ENCODE measurements around the gene GNG12.
"Not testable (repeated sequence)": the region's sequence is repeated elsewhere in the genome, so short reads cannot be mapped to it uniquely, and the experiment has no call there.

GNG12 gene

DNA sequence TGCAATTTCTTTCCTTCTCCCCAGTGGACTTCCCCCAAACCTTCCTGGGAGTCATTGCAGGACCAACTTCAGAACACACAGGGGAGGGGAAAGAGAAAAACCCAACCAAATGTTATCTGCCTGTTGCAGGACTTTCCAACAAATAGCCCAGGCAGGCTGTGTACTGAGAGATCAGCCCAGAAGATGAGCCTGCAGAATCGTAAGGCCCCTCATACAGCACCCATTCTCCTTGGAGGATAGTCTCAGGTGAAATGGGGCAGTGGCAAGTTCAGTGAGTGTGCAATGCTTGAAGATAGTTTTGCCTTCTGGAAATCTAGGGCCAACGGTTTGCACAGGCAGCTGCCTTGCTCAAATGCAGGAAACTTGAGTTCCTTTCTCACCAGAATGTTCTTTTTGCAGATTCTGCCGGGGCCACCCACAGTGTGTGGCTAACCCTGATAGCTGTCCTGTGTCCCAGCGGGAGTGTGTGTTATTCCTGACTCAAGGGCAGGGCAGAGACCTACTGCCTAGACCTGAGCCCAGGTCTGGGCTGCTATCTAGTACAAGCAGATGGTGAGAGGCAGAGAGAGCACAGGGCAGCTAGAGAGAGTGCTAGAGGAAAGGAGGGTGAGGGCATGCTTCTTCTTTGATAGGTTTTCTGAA lies 99.5 kb downstream of the GNG12 start:
- H3K27ac ChIP-seq = no peak overlapping the region
- TF ChIP-seq, protein P1, sequence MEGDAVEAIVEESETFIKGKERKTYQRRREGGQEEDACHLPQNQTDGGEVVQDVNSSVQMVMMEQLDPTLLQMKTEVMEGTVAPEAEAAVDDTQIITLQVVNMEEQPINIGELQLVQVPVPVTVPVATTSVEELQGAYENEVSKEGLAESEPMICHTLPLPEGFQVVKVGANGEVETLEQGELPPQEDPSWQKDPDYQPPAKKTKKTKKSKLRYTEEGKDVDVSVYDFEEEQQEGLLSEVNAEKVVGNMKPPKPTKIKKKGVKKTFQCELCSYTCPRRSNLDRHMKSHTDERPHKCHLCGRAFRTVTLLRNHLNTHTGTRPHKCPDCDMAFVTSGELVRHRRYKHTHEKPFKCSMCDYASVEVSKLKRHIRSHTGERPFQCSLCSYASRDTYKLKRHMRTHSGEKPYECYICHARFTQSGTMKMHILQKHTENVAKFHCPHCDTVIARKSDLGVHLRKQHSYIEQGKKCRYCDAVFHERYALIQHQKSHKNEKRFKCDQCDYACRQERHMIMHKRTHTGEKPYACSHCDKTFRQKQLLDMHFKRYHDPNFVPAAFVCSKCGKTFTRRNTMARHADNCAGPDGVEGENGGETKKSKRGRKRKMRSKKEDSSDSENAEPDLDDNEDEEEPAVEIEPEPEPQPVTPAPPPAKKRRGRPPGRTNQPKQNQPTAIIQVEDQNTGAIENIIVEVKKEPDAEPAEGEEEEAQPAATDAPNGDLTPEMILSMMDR (conservative IDR thresholded peaks at IDR 0.05) = no peak
- no peak for TF ChIP-seq ZFX (IDR thresholded peaks at IDR 0.05)

DNA sequence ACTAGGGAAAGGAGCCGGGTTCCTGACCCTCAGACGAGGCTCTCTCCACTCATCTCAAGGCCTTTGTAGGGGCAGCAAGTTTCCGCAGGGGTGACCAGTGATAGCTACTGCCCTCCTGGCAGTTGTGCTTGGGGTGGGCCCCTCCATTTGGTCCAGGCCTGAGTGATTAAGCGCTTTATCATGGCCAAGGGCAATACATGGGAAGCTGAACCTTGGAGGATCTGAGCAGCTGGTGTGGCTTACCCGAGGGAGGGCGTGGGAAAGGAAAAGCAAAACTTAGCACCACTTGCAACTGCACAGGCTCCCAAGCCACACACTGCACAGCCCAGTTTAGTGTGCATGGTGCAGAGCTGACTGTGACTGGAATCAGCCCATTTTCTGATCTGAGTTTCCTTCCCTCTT lies 100.5 kb downstream of the GNG12 start:
- no peak for TF ChIP-seq ZFX (IDR thresholded peaks at IDR 0.05)
- TF ChIP-seq, protein P1 (conservative IDR thresholded peaks at IDR 0.05) = no peak
- no peak overlapping the region for H3K27ac ChIP-seq

DNA sequence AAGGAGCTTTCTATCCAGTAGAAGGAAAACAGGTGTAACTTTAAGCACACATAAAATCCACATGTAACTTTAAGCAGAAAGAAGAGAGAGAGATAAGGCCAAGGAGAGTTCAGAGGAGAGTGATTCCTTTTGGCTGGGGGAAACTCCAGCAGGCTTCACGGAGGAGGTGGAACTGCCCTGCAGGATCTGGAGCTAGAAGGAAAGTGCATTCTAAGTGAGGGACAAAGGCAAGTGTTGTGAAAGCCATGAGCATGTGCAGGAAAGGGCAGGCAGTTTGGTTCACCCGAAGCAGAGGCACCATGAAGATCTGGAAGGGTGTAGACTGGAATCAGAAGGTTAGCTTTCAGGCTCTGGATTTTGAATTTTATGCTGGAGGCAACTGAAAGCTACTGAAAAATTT lies 101.9 kb downstream of the GNG12 start:
- no peak overlapping the region for H3K27ac ChIP-seq
- TF ChIP-seq, protein P1 (conservative IDR thresholded peaks at IDR 0.05) = no peak
- TF ChIP-seq ZFX (IDR thresholded peaks at IDR 0.05) = no peak

DNA sequence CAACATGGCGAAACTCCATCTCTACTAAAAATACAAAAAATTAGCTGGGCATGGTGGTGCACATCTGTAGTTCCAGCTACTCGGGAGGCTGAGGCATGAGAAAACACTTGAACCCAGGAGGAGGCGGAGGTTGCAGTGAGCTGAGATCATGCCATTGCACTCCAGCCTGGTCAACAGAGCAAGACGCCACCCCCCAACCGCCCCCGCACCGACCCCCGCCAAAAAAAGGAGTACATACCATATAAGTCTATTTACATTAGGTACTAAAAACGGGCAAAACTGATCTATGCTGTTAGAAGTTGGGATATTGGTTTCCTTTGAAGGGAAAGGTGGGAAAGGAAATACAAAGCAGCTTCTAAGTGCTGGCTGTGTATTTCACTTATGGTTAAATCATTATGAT lies 103.0 kb downstream of the GNG12 start:
- H3K27ac ChIP-seq = not testable (repeated sequence)

DNA sequence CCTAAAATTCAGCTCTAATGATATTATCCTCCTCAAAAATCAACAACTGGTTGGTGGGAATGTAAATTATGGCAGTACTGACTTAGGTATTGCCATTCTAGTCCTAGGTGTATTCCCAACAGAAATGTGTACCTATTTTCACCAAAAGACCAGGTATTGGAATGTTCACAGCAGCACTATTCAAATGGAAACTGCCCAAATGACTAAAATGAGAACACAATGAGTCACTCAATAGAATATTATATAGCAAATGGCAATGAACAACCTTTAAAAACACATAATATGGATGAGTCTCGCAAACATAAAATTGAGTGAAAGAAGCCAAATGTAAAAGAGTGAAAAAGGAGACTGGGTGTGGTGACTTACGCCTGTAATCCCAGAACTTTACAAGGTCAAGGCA lies 103.4 kb downstream of the GNG12 start:
- no peak for TF ChIP-seq ZFX (IDR thresholded peaks at IDR 0.05)
- TF ChIP-seq, protein P1 (conservative IDR thresholded peaks at IDR 0.05) = no peak
- H3K27ac ChIP-seq = no peak overlapping the region

DNA sequence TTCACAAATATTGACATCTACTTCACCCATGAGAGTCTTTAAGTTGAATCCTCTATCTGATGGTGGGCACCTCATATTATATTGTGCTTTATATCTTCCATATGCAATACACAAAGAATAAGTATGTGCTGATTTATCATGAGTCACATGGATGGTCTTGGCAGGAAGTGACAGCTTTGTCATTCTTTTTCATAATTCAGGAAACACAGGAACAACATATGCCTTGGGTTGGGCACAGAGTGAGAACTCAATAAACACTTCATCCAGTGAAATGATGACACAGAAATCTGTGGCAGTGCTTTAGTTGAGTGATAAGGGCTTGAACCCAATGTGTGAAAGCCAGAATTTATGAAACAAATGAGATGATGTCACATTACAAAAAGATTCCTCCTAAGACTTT lies 107.0 kb downstream of the GNG12 start:
- no peak overlapping the region for H3K27ac ChIP-seq
- no peak for TF ChIP-seq ZFX (IDR thresholded peaks at IDR 0.05)
- TF ChIP-seq, protein P1 (conservative IDR thresholded peaks at IDR 0.05) = no peak

DNA sequence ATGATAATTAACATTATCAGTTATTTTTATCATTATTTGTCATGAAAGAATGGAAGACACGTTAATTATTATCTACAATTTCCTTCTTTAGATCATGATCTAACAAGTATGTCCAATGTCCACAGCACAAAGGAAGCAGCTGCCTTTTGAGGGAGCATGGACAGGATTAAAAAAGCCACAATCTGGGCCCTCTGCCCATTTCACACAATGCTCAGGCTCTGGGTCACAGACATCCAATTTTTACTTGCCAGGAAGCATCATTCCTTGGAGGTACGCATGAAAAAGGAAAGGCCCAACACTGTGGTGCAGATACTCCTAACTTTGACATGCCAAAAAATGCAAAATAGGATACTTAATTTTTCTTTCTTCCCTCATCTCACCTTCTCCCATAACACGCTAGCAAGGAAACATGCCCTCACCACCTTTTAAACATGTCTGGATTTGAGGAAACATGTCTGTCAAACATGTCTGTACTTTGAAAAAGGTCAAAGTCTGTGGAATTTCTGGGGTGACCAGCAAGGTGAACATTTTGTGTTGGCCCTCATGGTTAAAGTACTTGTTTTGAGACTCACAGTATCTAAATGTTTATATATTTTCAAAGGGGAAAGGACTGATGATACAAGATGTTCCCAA lies 108.2 kb downstream of the GNG12 start:
- H3K27ac ChIP-seq = no peak overlapping the region
- no peak for TF ChIP-seq ZFX (IDR thresholded peaks at IDR 0.05)
- TF ChIP-seq, protein P1 (conservative IDR thresholded peaks at IDR 0.05) = no peak

DNA sequence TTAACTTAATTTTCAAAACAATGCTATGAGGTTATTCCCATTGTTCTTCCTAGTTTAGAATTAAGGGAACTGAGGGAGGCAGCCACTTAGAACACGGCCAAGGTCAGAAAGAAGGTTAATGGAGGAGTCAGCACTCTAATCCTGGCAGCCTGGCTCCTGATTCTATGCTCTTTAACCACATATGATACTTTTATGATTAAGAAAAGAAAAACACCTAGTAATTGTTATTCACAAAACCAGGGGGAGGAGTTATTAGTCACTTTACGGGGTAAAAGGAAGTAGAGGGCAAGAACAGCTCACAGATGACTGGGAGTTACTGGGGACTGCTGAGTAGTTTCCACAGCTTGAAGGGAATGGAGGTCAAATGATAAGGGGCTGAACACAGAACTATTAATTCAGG lies 109.6 kb downstream of the GNG12 start:
- TF ChIP-seq, protein P1 (conservative IDR thresholded peaks at IDR 0.05) = no peak
- TF ChIP-seq ZFX (IDR thresholded peaks at IDR 0.05) = no peak
- H3K27ac ChIP-seq = no peak overlapping the region

Measured in C4-2B (cell line).